Colon (tissue), 2 donors: ENCODE results near the gene PNMA8C.
"Not testable (repeated sequence)": the region's sequence is repeated elsewhere in the genome, so short reads cannot be mapped to it uniquely, and the experiment has no call there.

Experiments used
- FAIRE-seq: peaks from 2 replicates; lab custom pipeline; 2012; peaks lifted over from hg19 to GRCh38; lab: Jason Lieb, UNC
- donor health status: control.
- donor health status: control.

The PNMA8C gene

DNA sequence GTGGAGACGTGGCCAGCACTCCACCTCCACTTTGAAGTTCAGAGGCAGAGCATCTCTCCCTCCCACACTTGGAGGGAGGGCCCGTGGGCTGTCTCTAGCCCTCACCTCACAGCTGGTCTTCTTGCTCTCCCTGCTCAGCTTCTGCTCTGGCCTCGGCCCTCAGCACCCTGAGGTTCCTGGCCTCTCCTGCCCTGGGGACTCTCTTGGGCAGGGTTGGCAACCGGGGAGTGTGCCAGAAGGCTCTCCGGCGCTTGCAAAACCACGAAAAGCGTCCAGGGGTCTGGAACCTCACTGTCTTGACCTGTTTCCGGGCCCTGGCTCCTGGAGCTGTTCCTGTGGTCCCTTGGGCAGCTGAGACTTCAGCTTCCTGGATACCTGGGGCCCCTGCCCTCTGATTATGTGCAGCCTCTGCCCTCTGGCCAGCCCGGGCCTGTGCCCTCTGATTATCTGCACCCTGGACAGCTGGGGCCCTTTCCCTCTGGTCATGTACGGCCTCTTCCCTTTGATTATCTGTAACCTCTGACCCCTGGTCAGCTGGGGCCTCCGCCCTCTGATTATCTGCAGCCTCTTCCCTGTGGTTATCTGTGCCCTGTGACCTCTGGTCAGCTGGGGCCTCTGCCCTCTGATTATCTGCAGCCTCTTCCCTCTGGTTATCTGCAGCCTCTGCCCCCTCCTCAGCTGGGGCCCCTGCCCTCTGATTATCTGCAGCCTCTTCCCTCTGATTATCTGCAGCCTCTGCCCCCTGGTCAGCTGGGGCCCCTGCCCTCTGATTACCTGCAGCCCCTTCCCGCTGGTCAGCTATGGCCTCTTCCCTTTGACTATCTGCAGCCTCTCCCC lies 17.4 kb downstream of the PNMA8C start:
- no peak for FAIRE-seq

GRCh38 chr19:46410205-46411087 lies 18.3 kb downstream of the PNMA8C start:
- FAIRE-seq = no peak

- no peak for FAIRE-seq
Measured at GRCh38 chr19:46409191-46409590, 19.5 kb downstream of the PNMA8C start.

GRCh38 chr19:46408664-46409039 lies 20.1 kb downstream of the PNMA8C start:
- no peak for FAIRE-seq

DNA sequence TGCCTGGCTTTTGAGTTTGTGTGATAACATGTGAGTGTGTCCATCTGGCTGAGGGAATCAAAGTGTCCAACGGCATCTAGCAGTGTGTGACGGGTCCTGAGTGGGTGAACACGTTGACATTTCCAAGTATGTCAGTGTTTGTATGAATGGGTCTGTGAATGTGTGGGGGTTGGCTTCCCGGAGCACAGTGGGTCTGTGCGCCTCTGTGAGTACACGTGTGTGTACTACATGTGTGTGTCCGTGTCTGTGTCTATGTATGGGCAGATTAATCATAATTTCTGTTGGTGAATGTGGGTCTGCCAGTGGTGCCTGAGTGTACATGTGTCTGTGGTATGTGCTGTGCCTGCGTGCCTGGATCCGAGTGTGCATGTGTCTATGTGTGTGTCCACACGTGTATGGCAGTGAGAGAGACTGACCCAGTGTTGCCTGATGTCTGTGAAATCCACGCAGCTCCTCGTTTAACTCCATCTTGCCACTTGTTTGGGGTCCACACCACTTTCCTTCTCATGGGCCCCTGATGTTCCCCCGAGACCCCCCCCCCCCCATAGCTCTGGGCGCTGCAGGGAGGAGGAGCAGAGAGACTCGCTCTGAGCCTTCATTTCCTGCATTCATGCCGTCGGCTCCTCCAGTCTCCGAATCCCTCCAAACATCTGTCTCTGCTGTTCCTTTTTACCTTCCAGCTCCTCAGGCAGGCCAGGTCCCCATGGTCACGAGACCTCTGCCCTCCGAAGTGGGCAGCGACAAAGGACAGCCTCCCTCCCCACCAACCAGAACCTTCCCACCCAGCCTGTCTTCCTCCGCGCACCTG lies 20.7 kb downstream of the PNMA8C start:
- FAIRE-seq = no peak

DNA sequence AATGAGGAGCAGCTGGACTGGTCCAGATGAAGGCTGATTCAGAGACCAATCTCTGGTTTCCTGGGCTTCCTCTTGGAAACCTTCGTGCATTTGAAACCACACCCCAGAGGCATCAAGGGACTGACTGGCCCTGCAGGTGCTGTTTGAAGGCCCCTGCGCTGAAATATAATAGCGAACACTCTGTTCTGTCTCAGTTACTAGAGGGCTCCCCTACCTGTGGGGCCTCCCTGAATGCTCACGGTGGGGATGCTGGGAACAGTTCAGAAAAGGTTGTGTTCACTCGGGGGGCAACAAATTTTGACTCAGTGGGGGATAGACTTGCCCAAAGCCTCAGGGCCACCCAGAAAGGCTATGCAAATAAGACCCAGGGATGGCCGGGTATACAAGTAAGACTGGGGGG lies 21.8 kb downstream of the PNMA8C start:
- FAIRE-seq = no peak

DNA sequence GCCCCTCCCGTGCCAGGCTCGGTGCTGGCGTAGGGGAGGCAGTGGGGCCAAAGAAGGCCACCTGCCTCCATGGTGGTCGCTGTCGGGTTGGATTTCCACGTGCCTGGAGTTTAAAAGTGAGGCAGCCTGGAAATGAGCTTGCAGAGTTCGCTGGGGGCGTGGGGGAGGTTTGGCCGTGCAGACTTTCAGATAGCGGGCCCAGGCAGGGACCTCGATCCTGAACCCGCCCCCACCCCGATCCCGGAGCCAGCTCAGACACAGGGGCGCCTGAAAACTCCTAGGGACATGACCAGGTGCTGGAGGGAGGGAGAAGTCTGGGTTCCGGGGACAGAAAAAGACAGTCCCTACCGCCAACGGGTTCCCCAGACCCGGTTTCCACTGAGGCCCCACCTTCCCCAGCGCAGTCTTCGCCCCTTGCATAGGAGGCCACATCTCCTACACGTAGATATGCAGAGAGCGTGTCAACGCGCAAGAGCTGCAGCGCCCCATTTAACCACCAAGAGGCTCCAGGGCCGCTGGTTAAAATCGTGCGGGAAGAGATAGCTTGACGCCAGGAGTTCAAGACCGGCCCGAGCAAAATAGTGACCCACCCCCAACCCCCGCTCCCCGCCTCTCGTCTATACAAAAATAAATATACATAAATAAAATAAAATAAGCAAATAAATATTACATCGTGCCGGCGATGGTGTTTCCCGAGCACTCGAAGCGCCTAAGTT lies 23.8 kb downstream of the PNMA8C start:
- no peak for FAIRE-seq

DNA sequence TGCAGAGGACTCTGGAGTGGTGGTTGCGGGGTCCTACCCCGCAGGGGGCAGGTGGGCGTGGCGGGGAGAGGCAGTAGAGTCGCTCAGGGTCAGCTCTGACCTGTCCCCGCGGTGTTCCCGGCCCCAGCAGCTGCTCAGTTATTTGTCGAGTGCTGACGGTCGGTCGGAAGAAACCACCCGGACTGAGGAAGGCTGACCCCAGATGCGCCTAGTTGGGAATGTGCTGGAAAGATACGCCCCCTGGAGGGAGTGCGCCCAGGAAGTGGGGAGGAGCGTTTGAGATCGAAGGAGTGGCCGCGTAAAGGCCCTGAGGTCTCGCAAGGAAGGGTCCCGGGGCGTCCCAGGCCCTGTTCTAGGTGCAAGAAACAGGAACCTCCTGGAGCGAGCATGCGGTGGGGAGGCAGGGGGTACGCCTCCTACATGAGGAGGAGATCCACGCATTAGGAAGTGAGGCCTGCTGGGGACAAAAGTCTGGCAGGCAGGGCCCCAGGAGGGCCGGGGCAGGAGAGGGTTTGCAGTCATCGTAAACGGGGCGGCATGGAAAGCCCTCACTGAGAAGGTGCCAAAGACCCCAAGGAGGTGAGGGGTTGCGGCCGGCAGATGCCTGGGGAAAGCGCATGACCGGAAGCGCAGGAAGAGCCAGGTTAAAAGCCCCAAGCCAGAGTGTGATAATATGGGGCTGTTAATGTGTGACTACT lies 24.5 kb downstream of the PNMA8C start:
- FAIRE-seq = no peak

DNA sequence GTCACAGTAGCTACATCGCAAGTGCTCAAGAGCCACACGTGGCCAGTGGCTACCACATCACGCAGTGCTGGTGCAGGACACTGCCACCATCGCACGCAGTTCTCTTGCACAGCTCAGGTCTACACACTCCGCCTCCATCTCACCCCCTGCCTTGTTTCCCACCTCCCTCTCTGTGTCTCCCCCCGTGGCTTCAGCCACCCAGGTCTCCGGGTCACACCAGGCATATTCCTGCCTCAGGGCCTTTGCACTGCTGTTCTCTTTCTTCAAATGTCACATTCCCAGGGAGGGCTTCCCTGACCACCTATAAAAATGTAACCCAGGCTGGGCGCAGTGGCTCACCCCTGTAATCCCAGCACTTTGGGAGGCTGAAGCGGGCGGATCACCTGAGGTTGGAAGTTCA lies 26.0 kb downstream of the PNMA8C start:
- FAIRE-seq = no peak

DNA sequence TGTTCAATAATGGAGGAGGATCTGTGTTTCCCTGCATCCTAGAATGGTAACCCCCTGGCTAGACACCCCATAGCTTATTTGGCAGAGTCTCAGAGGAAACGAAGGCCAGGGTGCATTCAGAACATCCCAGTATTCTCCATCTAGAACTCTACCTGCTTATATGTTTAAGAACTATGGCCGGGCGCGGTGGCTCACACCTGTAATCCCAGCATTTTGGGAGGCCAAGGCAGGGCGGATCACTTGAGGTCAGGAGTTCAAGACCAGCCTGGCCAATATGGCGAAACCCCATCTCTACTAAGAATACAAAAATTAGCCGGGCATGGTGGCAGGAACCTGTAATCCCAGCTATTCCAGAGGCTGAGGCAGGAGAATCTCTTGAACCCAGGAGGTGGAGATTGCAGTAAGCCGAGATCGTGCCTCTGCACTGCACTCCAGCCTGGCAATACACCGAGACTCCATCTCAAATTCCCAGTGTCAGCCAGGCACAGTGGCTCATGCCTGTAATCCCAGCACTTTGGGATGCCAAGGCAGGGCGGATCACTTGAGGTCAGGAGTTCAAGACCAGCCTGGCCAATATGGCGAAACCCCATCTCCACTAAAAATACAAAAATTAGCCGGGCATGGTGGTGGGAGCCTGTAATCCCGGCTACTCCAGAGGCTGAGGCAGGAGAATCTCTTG lies 30.8 kb downstream of the PNMA8C start:
- not testable (repeated sequence) for FAIRE-seq

GRCh38 chr19:46394402-46394797 lies 34.3 kb downstream of the PNMA8C start:
- no peak for FAIRE-seq

DNA sequence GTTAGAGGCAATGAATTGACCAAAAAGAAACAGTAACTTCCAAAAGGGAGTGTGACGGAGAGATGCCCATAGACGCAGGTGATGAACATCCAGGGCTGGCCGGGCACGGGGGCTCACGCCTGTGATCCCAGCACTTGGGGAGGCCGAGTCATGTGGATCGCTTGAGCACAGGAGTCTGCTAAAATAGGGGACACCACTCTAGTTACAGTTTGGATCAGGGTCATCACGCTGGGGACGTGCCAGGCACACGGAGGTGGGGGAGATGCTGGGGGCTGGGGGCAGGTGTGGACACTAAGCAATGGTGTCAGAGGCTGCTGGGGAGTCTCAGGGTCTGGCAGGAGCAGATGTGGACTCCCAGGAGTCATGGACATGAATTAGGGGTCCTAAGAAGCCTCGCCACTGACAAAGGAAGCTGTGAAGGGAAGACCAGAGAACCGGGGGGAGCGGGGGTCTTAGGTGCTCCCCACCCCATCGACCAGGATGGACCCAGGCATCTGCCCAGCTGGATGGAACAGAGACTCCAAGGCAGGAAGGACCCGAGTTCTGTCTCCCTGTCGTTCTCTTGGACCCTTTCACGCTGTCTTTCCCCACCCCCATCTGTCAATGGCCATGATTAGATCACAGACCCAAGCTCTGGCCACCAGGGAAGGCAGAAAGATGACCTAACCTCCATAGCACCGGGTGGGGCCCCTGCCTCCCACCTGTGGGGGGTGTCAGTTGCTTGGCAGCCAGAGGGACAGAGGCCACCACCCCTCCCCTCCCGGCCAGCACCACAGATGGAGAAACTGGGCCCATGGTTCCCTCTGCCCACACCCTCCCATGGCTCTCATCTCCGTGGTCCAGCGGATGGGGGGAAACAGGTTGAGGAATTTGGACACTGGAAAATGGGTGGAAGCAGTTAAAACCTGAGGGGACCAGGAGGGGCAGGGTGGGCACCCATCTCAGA lies 35.0 kb downstream of the PNMA8C start:
- no peak for FAIRE-seq

GRCh38 chr19:46392837-46393236 lies 35.9 kb downstream of the PNMA8C start:
- FAIRE-seq = no peak

DNA sequence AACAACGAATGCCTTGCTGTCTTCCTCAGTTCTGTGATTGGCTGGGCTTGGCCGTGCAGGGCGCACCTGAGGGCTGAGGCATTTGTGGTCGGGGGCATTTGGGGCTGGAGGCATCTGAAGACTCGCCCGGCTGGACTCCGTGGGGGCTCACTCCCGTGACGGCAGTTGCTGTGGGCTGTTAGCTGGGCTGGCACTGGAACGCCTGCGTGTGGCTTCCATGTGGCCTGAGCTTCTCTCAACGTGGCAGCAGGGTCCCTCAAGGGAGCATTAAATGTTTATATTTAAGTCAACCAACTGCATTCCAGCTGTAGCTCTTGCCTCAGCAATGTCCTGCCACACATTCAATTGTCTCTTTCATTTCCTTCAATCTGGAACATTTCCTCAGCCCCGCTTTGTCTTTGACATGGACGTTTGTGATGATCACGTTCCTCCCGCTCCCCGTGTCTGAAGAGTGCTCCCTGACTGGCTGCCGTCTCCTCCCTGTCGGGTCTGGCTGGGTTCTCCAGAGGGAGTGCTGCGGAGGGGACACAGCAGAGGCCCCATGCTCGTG lies 36.4 kb downstream of the PNMA8C start:
- FAIRE-seq = no peak

DNA sequence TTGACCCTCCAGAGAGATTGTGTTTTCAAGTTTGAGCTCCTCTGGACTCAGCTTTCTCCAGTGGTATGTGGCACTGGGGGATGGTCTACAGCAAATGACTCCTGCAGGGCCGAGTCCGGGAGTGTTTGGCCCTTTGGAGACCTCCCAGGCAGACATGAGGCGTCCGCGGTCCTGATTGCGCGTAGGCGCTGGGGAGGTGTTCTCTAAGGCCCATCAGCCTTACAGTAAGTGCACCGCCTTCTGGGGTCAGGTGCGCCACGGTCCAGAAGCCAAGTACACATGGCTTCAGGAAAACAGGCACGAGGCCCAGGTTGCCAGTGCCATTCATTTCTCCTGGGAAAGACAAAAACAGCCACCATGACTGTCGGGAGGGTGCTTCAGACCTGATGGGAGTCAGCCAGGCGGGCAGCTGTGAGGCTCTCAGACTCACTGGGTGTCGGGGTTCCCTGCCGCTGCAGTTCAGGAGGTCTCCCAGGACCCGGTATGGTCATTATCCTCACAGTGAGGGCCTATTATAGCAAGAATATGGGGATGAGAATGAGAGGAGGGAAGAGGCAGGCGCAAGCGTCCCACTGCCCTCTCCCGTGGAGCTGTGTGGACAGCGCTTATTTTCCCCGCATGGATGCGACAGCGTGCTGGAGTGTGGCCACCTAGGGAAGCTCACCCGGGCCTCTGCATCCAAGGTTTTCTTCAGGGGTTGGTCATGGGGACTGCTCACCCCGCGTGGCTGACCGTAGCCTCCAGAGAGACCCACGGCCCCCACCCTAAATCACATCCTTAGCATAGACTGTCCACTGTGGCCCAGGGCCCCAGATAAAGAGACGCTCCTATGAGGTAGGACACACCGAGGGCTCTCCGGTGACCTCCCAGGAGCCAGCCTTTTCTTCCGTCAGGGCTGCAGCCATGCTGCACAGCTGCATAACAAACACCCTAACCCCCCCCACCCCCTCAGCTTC lies 37.2 kb downstream of the PNMA8C start:
- FAIRE-seq = no peak

DNA sequence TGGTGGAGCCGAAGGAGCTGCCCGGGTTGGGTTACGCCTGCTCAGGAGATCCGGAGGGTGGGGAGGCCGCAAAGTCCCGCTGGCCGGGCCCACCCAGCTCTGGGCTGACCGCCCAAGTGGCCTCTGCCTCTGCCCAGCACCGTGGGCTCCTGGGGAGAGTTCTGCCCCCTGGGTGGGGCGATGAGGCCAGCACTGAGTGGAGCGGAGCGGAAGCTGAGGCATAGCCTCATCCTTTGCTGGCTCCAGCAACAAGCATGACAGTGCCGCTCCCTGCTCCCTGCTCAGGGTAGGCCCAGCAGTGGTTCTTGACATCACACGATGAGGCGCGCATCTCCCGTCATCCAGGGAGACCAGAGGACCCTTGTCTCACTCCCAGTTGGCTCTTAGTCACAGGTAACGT lies 37.9 kb downstream of the PNMA8C start:
- FAIRE-seq = no peak

DNA sequence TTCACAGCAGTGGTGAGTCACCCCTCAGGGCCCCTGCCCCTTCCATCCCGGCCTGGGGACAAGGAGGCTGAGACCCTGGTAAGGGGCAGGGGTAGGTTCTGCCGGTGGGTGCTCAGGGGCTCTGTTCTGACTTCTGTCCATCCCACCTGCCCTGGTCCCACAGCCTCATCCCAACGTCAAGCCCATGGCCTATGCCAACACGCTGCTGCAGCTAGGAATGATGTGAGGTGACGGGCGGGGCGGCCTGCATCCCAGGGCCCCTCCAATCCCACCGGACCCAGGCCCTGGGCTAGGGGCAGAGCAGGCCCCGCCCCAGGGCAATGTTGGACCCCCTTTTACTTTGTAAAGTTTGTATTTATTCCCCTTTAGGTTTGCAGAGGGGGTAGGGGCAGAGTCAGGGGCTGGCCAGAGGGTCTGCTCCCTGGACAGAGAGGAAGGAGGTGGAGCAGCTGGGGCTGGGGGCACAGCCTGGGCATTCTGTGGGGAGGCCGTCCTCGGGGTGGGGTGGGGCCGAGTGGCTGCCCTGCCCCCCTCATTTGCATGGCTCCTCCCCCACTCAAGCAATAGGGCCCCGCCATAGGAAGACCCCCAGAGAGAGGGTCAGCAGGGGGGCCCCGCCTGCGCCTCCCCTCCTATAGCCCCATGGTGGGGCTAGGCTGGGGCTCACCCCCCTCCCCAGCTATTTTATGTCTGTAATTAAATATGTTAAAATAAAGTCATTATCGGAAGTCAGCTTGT lies 38.4 kb downstream of the PNMA8C start:
- no peak for FAIRE-seq
